GM21447 (cell line): Measurements from ENCODE around the gene UBC.
A peak's percentile ranks its signal among the peaks of the same experiment; 100 is the strongest.
"Not testable (repeated sequence)": the region's sequence is repeated elsewhere in the genome, so short reads cannot be mapped to it uniquely, and the experiment has no call there.

Source experiments
- ATAC-seq: cut with Tn5 transposase; IDR thresholded peaks from one replicate; pipeline ENCODE4 v1.9.1; 2021; ENCODE audit not compliant: unreplicated experiment

The UBC gene

DNA sequence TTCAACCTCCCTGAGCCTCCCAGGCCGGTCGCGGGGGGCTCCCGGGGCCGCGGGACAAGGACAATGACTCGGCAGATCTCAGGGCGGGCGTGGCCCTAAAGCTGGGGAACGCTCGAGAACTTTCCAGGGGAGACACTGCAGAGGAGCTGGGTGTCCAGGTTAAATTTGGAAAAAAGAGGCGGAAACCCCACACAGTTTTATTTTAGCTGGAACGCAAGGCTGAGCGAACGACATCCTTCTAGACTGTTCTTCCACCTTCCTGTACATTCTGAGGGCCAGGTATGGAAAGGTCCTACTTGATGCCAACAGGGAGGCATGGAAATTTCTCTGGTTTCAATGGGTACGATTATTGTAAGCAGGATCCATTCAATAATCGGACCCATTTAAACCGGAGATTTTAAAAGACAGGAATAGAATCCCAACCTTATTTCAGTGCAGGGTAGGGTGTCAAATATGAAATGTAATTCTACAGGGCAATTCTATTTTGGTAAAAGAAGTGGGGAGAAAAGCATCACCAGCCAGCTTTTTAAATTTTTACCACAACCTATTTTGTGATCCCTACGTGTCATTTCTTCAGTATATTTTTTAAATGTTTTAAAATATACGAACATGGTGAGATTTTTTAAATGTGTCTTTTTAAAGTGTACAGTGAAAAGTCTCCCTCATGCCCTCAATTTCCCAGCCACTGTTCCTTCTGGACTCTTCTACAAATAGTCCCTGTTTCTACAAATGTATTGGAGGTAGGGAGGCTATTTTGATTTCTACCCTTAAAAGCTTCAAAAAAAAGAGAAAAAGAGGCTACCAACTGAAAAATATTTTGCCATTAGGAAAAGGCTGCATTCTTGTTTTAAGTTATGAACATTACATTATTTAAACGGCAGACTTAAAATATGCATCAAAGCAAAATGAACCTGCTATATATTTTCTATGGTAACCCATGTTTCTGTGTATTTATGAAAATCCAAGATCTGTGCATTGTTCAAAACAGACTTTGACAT is 1.1 kb upstream of the UBC start:
- ATAC-seq, result no peak

GRCh38 chr12:124913474-124914391 is 717 bp downstream of the UBC start:
- ATAC-seq, result peak; percentile 22

DNA sequence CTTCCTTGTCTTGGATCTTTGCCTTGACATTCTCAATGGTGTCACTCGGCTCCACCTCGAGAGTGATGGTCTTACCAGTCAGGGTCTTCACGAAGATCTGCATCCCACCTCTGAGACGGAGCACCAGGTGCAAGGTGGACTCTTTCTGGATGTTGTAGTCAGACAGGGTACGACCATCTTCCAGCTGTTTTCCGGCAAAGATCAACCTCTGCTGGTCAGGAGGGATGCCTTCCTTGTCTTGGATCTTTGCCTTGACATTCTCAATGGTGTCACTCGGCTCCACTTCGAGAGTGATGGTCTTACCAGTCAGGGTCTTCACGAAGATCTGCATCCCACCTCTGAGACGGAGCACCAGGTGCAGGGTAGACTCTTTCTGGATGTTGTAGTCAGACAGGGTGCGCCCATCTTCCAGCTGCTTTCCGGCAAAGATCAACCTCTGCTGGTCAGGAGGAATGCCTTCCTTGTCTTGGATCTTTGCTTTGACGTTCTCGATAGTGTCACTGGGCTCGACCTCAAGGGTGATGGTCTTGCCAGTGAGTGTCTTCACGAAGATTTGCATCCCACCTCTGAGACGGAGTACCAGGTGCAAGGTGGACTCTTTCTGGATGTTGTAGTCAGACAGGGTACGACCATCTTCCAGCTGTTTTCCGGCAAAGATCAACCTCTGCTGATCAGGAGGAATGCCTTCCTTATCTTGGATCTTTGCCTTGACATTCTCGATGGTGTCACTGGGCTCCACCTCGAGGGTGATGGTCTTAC is 1.7 kb downstream of the UBC start:
- not testable (repeated sequence) for ATAC-seq

DNA sequence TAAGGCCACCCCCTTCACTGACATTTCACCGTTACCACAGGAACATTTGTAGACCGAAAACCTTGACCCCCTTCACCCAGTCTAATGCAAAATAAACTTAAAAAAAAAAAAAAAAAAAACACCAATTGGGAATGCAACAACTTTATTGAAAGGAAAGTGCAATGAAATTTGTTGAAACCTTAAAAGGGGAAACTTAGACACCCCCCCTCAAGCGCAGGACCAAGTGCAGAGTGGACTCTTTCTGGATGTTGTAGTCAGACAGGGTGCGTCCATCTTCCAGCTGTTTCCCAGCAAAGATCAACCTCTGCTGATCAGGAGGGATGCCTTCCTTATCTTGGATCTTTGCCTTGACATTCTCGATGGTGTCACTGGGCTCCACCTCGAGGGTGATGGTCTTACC is 2.9 kb downstream of the UBC start:
- ATAC-seq, result not testable (repeated sequence)

GRCh38 chr12:124910561-124911478 is 3.6 kb downstream of the UBC start:
- no peak for ATAC-seq

DNA sequence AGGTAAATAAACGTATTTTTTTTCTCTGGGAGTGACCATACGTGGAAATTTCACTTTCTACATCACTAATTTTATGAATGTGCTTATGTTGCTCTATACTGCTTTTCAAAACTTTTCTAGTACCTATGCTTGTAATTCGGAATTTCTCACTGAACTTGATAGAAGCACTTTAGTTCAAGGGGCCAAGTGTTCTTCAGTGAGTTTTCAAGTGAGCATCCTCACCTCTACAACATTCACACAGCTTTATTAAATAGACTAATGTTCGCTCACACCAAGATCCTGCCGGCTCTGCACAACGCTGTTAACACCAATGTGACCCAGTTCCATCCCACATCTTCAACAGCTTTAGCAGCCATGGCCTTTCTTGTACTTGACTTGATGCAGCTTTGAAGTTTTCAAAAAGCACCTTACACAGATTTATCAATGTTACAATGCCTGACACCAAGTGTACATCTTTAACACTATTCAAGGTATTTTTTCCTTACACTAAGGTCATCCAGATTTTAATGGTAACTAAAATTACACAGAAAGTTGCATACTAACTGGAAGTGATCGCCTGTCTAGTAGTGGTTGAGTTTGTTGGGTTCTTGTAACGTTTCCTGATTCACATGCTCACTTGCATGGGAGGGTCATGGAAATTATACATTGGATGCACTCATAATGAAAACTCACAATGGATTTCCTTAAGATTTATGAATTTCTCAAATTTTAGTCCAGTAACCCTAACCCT is 4.5 kb downstream of the UBC start:
- ATAC-seq, result no peak

DNA sequence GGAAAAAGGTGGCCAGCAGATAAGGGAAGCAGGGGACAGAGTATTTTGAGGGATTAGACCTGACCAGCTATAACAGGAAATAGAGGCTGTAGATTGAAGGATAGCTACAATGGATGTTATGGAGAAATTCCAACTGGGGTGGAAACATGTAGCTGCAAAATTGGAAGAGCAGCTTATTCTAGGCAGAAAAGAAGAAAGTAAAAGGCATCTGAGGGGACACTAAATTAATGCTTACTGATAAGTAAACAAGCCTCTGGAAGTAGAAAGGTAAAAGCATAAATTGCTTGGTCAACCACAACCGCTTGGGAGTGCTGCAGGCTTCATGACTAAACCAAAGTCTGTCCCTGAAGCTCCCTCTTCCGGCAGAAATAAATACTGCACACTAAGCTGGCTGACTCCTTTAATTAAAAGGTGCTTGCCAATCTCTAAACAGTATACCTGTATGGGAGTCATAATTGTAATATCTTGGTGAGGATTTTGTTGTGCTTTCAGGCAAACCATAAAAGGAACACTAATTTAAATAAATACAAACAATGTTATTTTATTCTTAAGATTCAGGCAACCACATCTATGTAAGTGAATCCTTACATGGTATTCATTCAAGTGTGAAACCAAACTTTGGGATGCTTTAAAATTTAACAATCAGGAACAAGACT is 7.7 kb downstream of the UBC start:
- ATAC-seq, result peak; percentile 64

DNA sequence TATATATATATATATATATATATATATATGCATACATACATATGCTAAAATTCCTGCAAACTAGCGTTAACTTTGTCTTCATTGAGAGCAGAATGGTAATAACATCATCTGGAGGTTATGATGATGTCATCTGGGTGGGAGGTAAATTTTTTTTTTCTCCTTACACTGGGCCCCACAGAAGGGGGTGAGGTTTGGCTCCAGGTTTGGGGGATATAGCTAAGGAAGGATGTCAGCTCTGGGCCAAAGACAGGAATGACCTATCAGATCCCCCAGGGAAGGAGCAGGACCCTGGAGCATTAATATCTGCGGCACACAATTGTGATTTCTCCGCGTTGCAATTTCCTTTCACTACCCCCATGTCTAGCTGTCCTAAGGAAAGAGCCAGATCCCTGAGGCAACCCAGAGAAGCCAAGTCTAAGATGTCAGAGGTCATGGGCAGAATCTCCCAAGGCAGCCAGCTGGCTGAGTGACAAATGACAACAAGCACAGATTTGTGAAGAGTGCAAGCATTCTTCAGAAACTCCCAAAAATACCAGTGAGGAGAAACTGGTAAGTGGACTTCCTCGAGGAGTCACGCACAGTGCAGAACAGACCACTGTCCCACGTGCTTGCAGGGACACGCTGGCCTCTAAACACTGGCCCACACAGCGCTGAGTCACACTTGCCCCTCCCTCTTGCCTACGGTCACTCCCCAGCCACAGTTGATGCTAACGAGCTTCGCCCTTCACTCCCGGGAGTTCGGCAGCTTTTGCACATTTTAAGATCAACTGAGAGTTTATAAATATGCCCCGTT is 9.9 kb downstream of the UBC start:
- no peak for ATAC-seq

- ATAC-seq, result peak; percentile 28
Observed at GRCh38 chr12:124902916-124903315, 11.5 kb downstream of the UBC start.

GRCh38 chr12:124901003-124901402 is 13.4 kb downstream of the UBC start:
- ATAC-seq, result no peak

DNA sequence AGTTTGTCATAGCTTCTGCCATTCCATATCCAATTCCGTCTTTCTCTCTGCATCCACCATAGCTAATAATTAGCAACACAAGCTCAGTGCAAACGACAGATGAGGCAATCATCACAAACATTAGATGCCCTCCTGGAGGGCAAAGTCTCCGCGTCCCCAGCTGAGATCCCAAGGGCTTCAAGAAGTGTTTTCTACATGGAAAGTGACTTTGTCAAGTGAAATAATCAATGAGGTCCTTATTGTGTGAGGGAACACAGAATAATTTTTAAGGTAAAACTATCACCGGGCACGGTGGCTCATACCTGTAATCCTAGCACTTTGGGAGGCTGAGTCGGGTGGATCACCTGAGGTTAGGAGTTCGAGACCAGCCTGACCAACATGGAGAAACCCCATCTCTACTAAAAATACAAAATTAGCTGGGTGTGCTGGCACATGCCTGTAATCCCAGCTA is 14.1 kb downstream of the UBC start:
- not testable (repeated sequence) for ATAC-seq

DNA sequence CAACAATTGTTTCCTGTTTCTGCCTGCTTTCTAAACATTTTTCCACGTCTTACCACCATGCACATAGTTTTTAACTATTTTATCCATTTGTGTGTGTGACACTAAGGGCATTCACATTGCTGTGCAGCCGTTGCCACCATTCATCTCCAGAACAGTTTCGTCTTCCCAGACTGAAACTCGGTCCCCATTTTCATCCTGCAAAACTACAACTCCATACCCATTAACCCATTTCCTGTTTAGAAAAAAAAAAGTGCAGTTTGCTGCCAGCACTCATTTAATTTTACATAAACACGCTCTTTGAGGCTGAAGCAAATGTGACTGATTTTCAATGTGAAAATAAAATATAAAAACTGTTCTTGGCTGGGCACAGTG is 15.5 kb downstream of the UBC start:
- no peak for ATAC-seq

- ATAC-seq, result peak; percentile 40
Observed at GRCh38 chr12:124898200-124898922, 16.1 kb downstream of the UBC start.

- ATAC-seq, result no peak
Observed at GRCh38 chr12:124896461-124896860, 18.0 kb downstream of the UBC start.

GRCh38 chr12:124893792-124894516 is 20.5 kb downstream of the UBC start:
- peak; percentile 55 for ATAC-seq

- no peak for ATAC-seq
Observed at GRCh38 chr12:124888260-124888659, 26.2 kb downstream of the UBC start.
